Raji (cell line): ENCODE results near the gene COBLL1.

Experiments
- POLR2A ChIP-seq: IDR thresholded peaks from 2 replicates; pipeline ENCODE4 v1.6.1; 2011; ENCODE audit warnings: low read depth, low read length, control low read depth; ENCODE audit not compliant: insufficient read depth

The COBLL1 gene

DNA sequence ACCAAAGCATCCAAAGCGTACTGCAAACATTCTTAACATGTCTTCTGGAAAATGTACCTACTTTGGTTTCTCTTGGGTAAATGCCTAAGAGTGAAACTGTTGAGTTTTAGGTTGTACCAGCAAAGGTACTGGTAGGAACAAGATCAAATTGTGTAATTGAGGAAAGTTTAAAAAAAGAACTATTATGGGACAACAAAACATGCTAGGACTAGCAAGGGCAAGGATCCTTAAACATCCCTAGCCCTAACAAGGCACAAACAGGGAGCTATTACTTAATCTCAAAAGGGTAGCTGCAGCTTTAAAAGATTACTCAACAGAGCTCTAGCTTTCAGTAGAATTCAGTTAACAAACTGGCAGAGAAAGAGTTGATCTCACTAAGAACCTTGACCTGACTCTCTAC is 164.4 kb downstream of the COBLL1 start:
- no peak for TF ChIP-seq POLR2A

GRCh38 chr2:164675687-164676086 is 165.9 kb downstream of the COBLL1 start:
- no peak for TF ChIP-seq POLR2A

- TF ChIP-seq POLR2A: no peak
Observed at GRCh38 chr2:164675027-164675426, 166.6 kb downstream of the COBLL1 start.

DNA sequence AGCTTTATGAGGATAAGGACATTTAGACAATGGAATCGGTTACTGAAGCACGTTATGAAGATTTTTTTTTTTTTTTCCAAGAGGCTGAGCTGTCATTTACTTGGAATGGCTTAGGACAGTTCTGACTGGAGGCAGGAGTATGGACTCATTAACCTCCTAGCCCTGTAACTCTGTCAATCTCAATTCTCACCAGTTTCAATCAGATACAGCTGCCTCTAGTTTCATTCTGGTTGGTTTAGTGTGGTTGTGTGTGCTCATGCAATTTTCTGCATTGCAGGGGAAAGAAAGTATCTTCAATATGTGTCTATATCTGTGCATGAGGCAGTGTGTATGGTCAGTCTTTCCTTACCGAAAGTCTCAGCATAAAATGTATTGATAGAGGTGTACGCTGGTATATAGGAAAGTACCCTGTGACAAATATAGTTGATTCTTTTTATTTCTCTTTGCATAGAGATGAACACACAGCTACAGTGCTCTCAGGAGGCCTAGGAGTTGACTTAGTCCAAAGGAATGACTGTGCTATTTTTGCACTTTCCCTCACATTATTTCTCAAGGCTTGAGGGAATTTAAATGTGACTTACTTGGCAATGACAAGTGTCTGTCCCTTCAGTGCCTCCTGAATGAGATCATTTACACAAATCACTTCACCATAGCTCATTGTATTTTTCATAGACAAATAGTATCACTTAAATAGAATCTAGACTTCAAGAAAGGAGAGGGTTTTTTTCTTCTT is 169.8 kb downstream of the COBLL1 start:
- no peak for TF ChIP-seq POLR2A

DNA sequence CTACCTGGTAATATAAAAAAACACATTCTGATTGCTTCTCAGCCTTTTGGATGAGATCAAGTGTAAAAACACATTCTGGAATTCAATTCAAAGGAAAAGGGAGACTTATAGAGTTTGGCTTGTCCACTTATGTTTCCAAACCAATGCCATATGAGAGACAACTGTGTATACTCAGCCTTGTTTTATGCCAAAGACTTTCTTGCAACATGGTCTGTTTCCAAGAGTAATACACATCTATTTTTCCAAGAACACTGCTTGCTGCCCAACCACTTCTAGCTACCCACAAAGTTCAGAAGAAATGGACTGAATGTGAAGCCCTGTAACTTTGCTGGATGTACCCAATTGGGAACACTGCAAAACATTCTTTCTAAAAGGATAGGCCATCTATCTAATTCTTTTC is 172.3 kb downstream of the COBLL1 start:
- no peak for TF ChIP-seq POLR2A

DNA sequence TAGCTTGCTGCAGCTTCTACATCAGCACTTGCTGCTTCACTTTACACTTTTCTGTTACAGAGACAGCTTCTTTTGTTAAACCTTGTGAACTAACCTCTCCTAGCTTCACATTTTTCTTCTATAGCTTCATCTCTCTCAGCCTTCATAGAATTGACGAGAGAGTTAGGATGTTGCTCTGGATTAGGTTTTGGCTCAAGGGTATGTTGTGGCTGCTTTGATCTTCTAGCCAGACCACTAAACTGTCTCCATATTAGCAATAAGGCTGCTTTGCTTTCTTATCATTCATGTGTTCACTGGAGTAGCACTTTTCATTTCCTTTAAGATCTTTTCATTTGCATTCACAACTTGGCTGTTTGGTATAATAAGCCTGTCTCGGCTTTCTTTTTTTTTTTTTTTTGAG is 174.1 kb downstream of the COBLL1 start:
- TF ChIP-seq POLR2A: no peak

DNA sequence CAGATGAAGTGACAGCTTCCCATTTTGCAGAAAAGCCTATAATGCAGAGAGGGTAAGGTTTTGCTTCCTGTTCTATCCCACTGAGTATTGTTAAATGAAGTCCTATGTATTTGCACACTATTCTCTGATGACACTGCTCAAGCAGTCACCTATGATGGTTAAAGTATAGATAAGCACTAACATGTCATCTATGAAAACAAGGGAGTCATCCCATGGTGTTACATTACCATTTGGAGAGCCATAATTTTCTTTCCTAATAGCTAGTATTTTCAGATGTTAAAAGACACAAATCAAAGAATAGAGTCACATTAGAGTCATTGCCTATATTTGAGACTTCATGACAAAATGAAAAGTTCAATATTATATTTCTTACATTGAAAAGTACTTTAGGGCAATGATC is 177.6 kb downstream of the COBLL1 start:
- TF ChIP-seq POLR2A: no peak

GRCh38 chr2:164662868-164663631 is 178.6 kb downstream of the COBLL1 start:
- TF ChIP-seq POLR2A: no peak

DNA sequence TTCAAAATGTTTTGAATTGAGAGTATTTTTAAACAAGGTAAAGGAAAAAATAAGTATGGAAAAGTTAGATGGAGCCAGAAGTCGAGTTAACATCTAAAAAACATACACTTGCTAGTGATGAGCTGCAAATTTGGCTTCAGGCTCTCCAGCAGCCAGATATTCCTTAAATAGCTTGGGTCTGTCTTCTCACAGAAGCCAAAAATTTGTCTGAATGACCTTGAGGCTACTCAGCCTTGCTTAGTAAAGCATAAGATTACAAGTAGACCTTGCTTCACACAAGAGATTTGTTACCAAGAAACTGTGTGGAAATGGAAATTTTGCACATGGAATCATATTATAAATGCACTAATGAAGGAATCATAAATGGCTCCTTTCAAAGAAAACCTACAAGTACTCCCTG is 179.6 kb downstream of the COBLL1 start:
- TF ChIP-seq POLR2A: no peak

DNA sequence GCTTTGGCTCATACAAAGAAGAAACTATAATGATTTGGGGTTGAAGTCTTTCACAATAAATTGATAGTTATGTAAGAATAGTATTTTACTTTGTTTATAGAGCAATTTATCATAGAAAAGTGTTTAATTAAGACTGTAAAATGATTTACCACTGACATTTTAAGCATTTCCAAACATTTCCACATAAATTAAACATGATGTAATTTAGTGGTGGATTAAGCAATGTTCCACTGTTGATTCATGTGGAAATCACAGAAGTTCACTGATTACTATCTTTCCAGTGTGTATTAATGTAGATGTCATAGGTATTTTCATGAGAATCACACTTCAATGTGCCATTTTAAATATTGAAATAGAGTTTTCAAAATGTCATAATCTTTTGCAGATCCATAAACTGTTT is 180.3 kb downstream of the COBLL1 start:
- no peak for TF ChIP-seq POLR2A

- no peak for TF ChIP-seq POLR2A
Observed at GRCh38 chr2:164657129-164657528, 184.5 kb downstream of the COBLL1 start.

DNA sequence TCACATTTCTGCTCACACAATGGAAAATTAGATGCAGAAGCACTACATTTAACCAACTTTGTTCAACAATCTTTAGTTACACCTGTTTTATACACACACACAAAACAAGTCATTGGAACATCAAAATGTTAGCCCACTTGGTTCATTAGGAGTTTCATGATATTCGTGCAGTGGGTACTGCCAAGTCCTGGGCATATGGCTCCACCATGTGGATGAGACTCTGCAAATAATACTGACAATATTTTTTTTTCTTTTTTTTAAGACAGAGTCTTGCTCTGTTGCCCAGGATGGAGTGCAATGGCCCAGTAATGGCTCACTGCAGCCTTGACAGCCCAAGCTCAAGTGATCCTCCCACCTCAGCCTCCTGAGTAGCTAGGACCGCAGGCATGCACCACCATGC is 185.9 kb downstream of the COBLL1 start:
- no peak for TF ChIP-seq POLR2A

DNA sequence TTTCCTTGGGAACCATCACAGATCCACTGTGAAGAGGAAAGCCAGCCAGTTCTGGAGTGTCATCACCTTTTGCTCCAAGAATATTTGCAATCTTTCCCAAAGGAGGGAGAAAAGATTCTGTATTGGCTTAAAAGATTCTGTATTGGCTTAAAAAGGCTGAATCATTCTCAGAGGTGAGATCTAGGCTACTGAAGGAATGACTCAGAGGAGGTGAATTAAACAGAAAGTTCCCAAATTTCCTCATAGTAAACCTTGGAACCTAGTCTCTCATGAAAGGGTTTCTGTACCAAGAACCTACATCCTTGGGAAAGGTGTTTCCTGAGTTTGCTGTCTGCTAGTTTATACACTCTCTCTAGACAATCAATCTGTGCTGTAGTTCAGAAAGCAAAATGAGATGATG is 186.3 kb downstream of the COBLL1 start:
- no peak for TF ChIP-seq POLR2A

- no peak for TF ChIP-seq POLR2A
Observed at GRCh38 chr2:164651361-164651760, 190.3 kb downstream of the COBLL1 start.

DNA sequence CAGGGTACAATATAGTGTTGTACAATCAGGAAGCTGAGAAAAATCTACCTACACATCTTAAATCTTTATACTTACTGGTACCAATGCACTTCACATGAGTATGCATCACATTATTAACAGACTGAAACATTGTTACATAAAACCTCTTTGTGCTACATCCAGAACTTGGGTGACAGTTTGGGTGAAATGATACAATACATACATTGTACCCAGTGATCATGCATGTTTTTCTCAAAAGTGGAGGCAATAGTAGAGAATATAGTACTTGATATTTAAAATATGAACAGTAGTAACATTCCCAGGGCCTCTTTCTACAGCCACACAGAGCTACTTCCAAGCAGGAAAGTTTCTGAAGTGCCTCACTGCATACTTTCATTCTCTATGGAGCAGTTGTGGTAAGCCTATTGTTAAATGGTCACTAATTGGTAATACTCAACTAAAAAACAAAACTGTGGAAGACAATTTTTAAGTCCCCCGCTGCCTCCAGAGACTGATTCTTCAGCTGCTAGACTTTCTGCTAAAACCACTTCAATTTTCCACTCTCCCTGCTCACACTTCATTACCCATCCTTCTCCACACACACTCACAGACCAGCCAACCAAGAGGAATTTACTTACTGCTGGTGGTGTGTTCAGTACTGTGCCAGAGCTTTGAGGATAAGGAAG is 197.5 kb downstream of the COBLL1 start:
- TF ChIP-seq POLR2A: no peak
